Upper lobe of left lung (tissue), 6 donors: ENCODE data around the gene ARID5B. TPM values are rescaled to one million over a fixed set of nuclear protein-coding genes. Genes with fewer than 3 reads are reported as not detected.

ENCODE experiments used
- ATAC-seq, 2 donors: fragments of 200-7000 bp; cut with Tn5 transposase; one replicate each; pipeline ENCODE4 v1.9.1; 2022; ENCODE audit warnings: mild to moderate bottlenecking in 2 of 2, moderate library complexity in 2 of 2; ENCODE audit not compliant: low FRiP score in 2 of 2
- DNase-seq, 2 donors: peaks; one replicate each; pipeline ENCODE4 v3.0.0-alpha.2; 2019 to 2020
- H3K27ac ChIP-seq, 4 donors: fragments of 200-600 bp; sonication (generic); one replicate each; pipeline ENCODE4 v1.5.1; 2016 to 2019
- H3K27me3 ChIP-seq, 4 donors: fragments of 200-600 bp; sonication (generic); one replicate each; pipeline ENCODE4 v1.5.1; 2017 to 2019
- H3K36me3 ChIP-seq, 4 donors: fragments of 200-600 bp; sonication (generic); one replicate each; pipeline ENCODE4 v1.5.1; 2016 to 2019
- H3K4me1 ChIP-seq, 4 donors: fragments of 200-600 bp; sonication (generic); one replicate each; pipeline ENCODE4 v1.5.1; 2018 to 2019
- H3K4me3 ChIP-seq, 4 donors: fragments of 200-600 bp; sonication (generic); one replicate each; pipeline ENCODE4 v1.5.1; 2017 to 2019; ENCODE audit warnings: mild to moderate bottlenecking in 2 of 4, moderate library complexity in 1 of 4
- H3K9me3 ChIP-seq, 4 donors: fragments of 200-600 bp; sonication (generic); one replicate each; pipeline ENCODE4 v1.5.1; 2018 to 2019
- CTCF ChIP-seq, 6 experiments: fragments of 450-650 bp in 4 of 6; fragments of 200-600 bp in 2 of 6; sonication (generic) in 2 of 6; IDR thresholded peaks; one replicate each; pipeline ENCODE4 v1.5.1; 2016 to 2019; ENCODE audit warnings: antibody characterized with exemption in 6 of 6
- EP300 ChIP-seq, 4 donors: sonication (generic); formaldehyde crosslinking; IDR thresholded peaks; one replicate each; pipeline ENCODE4 v1.5.1; 2017; ENCODE audit warnings: antibody characterized with exemption in 4 of 4, control low read depth in 2 of 4
- POLR2A ChIP-seq, 4 donors: fragments of 450-650 bp; IDR thresholded peaks; one replicate each; pipeline ENCODE4 v1.5.1; 2016 to 2017; ENCODE audit warnings: antibody characterized with exemption in 4 of 4, mild to moderate bottlenecking in 2 of 4
- POLR2AphosphoS5 ChIP-seq, 2 donors: sonication (generic); formaldehyde crosslinking; IDR thresholded peaks; one replicate each; pipeline ENCODE4 v1.5.1; 2017; ENCODE audit warnings: antibody characterized with exemption in 2 of 2
- WGBS, 2 donors: methylation state at CpG; one replicate each; pipeline ENCODE4 v1.1.5; 2017 to 2018; 5-methylcytosine and 5-hydroxymethylcytosine counted together
- total RNA-seq, 6 donors: library from RNA; depleted of rRNA in 4 of 6; stranded (reverse); fragments of >200 nt in 4 of 6; gene quantifications; one replicate each; pipeline versions ENCODE4 v1.1.0 to v1.2.1, GENCODE V29; 2016 to 2021
- donor health status: DM: no; HTN: no; CAD: no; lungs with moderate emphysema.
- donor health status: DM: no; HTN: yes; CAD: no; lungs with severe emphysema.

ARID5B gene
- total RNA-seq, 6 donors from 2014 or later = 20.2 to 51.3 (median 28.4) TPM

DNA sequence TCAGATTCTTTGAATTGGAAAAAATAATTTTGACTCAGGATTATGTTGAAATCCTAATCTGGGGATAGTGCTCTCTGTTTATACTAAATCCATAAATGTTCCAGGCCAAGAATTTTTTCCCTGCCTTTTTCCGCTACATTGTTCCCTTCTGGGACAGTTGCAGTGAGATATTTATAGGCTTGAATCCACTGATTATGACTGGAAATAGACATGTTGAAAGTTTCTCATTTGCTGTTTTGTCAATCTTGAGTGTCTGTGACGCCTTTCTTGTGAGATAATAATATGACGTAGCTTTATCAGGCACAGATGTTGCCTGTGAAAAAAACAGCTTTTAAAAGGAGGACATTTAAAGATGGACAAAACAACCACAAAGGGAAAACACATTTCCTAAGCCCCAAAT is 155.9 kb downstream of the ARID5B start:
- no peak overlapping the region for H3K4me3 ChIP-seq
- peak in 1 of 2 donors; percentile 83 for ATAC-seq
- 78 to 92% methylated on average over 3 of the region's 3 CpGs for WGBS, 2 donors

GRCh38 chr10:62057850-62058249 is 156.4 kb downstream of the ARID5B start:
- DNase-seq (no peak), ATAC-seq (no peak)
- Histone ChIP-seq H3K27ac (peak overlapping the region; percentile 47 to 71 (median 52)), H3K27me3 (no peaks in the 10 kb centered on the region), H3K36me3 (peaks cover 0 to 32% (median 6%) of the 10 kb centered on the region in 4 donors), H3K4me3 (no peak overlapping the region), H3K9me3 (no peaks in the 10 kb centered on the region), H3K4me1 (peaks cover 29 to 61% (median 39%) of the 10 kb centered on the region in 4 donors)
- 83 to 84% methylated on average over 5 of the region's 5 CpGs for whole genome bisulfite sequencing, 2 donors
- TF ChIP-seq POLR2A (IDR thresholded peaks at IDR 0.05) = no peak
- no peak for TF ChIP-seq POLR2AphosphoS5 (IDR thresholded peaks at IDR 0.05)
- TF ChIP-seq EP300 (IDR thresholded peaks at IDR 0.05) = no peak
- no peak for TF ChIP-seq CTCF (IDR thresholded peaks at IDR 0.05)

More for the DNA sequence above, 155.9 kb downstream of the ARID5B start:
- Histone ChIP-seq H3K27me3 (no peaks in the 10 kb centered on the region), H3K4me1 (peaks cover 29 to 61% (median 40%) of the 10 kb centered on the region in 4 donors), H3K9me3 (no peaks in the 10 kb centered on the region), H3K27ac (peak overlapping the region; percentile 47 to 73 (median 52)), H3K36me3 (peaks cover 2 to 36% (median 6%) of the 10 kb centered on the region in 4 donors)
- DNase-seq = no peak
- no peak for TF ChIP-seq CTCF (IDR thresholded peaks at IDR 0.05)
- TF ChIP-seq POLR2A (IDR thresholded peaks at IDR 0.05) = no peak
- peak in 1 of 2 donors; percentile 66 for TF ChIP-seq POLR2AphosphoS5 (IDR thresholded peaks at IDR 0.05)
- TF ChIP-seq EP300 (IDR thresholded peaks at IDR 0.05) = peak in 1 of 4 donors; percentile 15

DNA sequence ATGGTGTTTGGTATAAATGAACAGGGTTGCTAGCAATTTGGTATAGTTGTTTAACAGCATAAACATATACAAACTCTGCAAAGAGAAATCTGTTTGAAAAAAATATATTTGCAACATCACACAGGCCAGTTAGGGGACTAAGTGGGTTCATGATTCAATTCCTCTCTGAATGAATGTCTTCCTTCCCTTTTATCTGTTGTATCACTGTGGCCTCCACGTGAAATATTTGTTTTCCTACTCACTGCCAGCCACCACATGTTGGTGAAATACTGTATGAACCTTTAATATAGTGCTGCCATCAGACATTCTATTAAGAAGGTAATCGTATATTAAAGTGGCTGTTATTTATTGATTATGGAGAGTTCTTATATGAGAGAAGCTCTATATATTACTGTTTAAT is 157.0 kb downstream of the ARID5B start:
- peak overlapping the region; percentile 47 to 71 (median 52) for H3K27ac ChIP-seq
- WGBS, 2 donors = 49 to 52% methylated on average over 2 of the region's 2 CpGs
- H3K4me3 ChIP-seq = no peak overlapping the region
- ATAC-seq = no peak
- peaks cover 33 to 62% (median 38%) of the 10 kb centered on the region in 4 donors for H3K4me1 ChIP-seq
- no peaks in the 10 kb centered on the region for H3K9me3 ChIP-seq
- no peak for TF ChIP-seq CTCF (IDR thresholded peaks at IDR 0.05)
- TF ChIP-seq POLR2AphosphoS5 (IDR thresholded peaks at IDR 0.05) = no peak
- no peak for TF ChIP-seq POLR2A (IDR thresholded peaks at IDR 0.05)
- no peak for TF ChIP-seq EP300 (IDR thresholded peaks at IDR 0.05)
- no peak for DNase-seq
- no peaks in the 10 kb centered on the region for H3K27me3 ChIP-seq
- H3K36me3 ChIP-seq = peaks cover 0 to 26% (median 6%) of the 10 kb centered on the region in 4 donors

DNA sequence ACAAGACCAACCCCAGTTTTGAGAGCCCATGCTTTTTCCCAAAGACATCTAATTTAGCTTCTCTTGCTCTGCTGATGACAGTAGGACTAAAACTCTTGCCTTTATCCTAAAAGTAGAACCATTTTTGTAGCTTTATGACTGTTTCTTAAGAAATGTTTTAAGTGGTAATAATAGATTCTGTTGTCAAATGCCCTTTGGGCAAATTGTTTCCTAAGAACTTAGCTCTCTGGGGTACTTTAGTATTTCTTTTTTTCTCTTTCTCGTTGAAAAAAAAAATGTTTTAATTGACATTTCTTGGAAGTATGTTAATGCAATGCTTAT is 157.4 kb downstream of the ARID5B start:
- Histone ChIP-seq H3K4me3 (no peak overlapping the region), H3K36me3 (peaks cover 0 to 26% (median 6%) of the 10 kb centered on the region in 4 donors), H3K9me3 (no peaks in the 10 kb centered on the region), H3K27me3 (no peaks in the 10 kb centered on the region), H3K27ac (peak overlapping the region; percentile 47 to 71 (median 52)), H3K4me1 (peaks cover 35 to 62% (median 39%) of the 10 kb centered on the region in 4 donors)
- DNase-seq (no peak), ATAC-seq (no peak)
- WGBS, 2 donors = 13 to 42% methylated on average over 1 of the region's 1 CpG
- TF ChIP-seq POLR2A (IDR thresholded peaks at IDR 0.05) (no peak), CTCF (IDR thresholded peaks at IDR 0.05) (no peak), POLR2AphosphoS5 (IDR thresholded peaks at IDR 0.05) (no peak), EP300 (IDR thresholded peaks at IDR 0.05) (no peak)
